Measurements from ENCODE around the gene SIK3.

Gene SIK3

DNA sequence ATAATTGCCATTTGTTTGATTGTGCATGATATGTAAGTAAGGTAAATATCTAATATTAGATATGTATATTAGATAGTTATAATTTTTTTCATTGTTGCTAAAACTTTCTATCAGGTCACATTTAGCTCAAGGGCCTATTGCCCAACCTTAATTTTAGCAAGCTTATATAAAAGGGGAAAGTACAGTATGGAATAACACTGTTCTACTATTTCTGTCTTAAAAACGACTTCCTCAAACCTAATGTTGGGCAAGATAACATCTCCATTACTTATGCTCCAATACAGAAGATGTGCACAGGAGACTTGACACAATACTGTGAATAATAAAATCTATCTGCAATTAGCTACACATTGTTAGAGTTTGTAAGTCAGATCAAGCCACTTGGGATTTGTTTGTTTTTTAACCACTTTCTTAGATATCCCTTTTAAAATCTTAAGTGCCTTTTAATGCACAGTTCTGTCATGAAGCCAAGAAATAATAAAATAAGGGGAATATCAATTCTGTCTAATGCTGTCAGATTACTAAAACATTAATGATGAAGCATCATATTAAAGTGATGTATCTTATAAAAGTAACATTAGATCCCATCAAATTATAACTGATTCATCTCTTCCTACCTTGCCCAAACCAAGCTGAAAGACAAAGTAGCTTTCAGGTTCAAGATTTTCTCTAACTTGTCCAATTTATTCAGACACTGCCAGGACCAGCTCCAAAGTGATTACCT, 98.1 kb downstream of the SIK3 start:
- H3K36me3 ChIP-seq (ENCODE audit: control insufficient read depth, insufficient read depth, low read length), result no peaks in the 10 kb centered on the region
- no peak overlapping the region for H3K9ac ChIP-seq (ENCODE audit: low read length)
- no peak overlapping the region for H3K27ac ChIP-seq (ENCODE audit: low read depth, low read length)

DNA sequence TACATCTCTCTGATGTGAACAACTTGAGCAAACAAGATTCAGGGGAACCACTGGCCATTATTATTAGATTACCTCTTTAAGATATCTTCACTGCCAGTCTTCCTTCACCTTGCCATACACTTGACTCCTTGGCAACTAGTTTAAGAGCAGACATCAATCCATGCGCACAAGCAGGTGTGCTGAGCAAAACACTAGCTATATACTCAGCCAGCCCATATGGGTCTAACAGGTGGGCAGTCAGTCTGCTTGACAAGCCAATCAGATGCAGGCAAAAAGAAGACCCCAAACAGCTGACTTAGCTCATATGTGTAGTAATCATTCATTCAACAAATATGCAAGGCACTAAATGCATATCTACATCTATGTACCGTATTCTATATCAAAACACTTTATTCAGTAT, 101.2 kb downstream of the SIK3 start:
- no peaks in the 10 kb centered on the region for H3K36me3 ChIP-seq (ENCODE audit: control insufficient read depth, insufficient read depth, low read length)
- H3K27me3 ChIP-seq (ENCODE audit: control insufficient read depth, insufficient read depth, low read length), result no peaks in the 10 kb centered on the region
- no peak overlapping the region for H3K9ac ChIP-seq (ENCODE audit: low read length)
- H3K4me3 ChIP-seq (ENCODE audit: low read depth, low read length), result no peak overlapping the region
- H3K9me3 ChIP-seq (ENCODE audit: control insufficient read depth, insufficient read depth, low read depth, low read length), result no peaks in the 10 kb centered on the region
- peaks cover 5% of the 10 kb centered on the region; the same call in 1 of the 2 replicates for H3K4me1 ChIP-seq (ENCODE audit: control insufficient read depth, insufficient read depth, low read length)
- H3K27ac ChIP-seq (ENCODE audit: low read depth, low read length), result no peak overlapping the region

More for the DNA sequence above, 98.1 kb downstream of the SIK3 start:
- Histone ChIP-seq H3K4me3 (ENCODE audit: low read depth, low read length) (no peak overlapping the region), H3K4me1 (ENCODE audit: control insufficient read depth, insufficient read depth, low read length) (no peaks in the 10 kb centered on the region), H3K27me3 (ENCODE audit: control insufficient read depth, insufficient read depth, low read length) (no peaks in the 10 kb centered on the region), H3K9me3 (ENCODE audit: control insufficient read depth, insufficient read depth, low read depth, low read length) (no peaks in the 10 kb centered on the region)

DNA sequence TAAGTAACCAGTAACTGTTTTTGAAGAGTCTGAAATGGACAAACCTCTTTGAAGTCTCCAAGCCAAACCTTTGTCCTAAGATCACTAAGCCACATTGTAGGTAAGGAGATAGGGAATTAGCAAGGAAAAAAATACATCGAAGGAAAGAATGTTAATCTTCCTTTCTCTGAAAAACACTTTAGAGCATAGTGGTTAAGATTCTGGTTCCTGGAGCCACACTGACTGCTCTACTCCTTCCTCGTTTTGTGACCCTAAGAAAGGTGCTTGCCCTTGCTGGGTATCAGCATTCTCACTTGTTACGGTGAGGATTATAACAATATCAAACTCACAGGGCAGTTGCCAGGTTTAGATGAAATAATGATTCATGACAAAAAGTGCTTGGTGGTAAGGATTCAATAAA, 104.0 kb downstream of the SIK3 start:
- H3K4me3 ChIP-seq (ENCODE audit: low read depth, low read length), result no peak overlapping the region
- H3K9me3 ChIP-seq (ENCODE audit: control insufficient read depth, insufficient read depth, low read depth, low read length), result no peaks in the 10 kb centered on the region
- no peaks in the 10 kb centered on the region for H3K27me3 ChIP-seq (ENCODE audit: control insufficient read depth, insufficient read depth, low read length)
- H3K36me3 ChIP-seq (ENCODE audit: control insufficient read depth, insufficient read depth, low read length), result no peaks in the 10 kb centered on the region
- H3K9ac ChIP-seq (ENCODE audit: low read length), result no peak overlapping the region
- H3K27ac ChIP-seq (ENCODE audit: low read depth, low read length), result no peak overlapping the region
- peaks cover 24% of the 10 kb centered on the region for H3K4me1 ChIP-seq (ENCODE audit: control insufficient read depth, insufficient read depth, low read length)

DNA sequence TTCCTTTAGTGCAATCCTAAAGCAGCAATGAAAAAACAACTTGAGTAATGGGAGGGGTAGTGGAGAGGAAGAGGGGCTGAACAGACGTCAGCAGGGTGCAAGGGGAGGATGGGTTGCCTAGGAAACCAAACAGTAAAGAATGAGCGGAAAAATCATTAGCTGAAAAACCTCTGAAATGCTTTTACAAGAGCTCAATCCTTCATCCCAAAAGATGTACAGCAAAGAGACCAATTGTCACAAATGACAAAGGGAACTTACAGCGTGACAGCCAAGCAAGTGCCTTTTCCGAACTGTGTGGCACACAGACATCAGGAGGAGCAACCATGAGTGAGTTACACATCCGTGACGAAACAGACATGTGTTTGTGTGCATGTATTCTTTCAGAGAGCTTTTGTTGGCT, 104.6 kb downstream of the SIK3 start:
- H3K9ac ChIP-seq (ENCODE audit: low read length), result no peak overlapping the region
- peaks cover 28% of the 10 kb centered on the region for H3K4me1 ChIP-seq (ENCODE audit: control insufficient read depth, insufficient read depth, low read length)
- no peaks in the 10 kb centered on the region for H3K27me3 ChIP-seq (ENCODE audit: control insufficient read depth, insufficient read depth, low read length)
- no peak overlapping the region for H3K4me3 ChIP-seq (ENCODE audit: low read depth, low read length)
- no peak overlapping the region for H3K27ac ChIP-seq (ENCODE audit: low read depth, low read length)
- no peaks in the 10 kb centered on the region for H3K9me3 ChIP-seq (ENCODE audit: control insufficient read depth, insufficient read depth, low read depth, low read length)
- H3K36me3 ChIP-seq (ENCODE audit: control insufficient read depth, insufficient read depth, low read length), result no peaks in the 10 kb centered on the region

DNA sequence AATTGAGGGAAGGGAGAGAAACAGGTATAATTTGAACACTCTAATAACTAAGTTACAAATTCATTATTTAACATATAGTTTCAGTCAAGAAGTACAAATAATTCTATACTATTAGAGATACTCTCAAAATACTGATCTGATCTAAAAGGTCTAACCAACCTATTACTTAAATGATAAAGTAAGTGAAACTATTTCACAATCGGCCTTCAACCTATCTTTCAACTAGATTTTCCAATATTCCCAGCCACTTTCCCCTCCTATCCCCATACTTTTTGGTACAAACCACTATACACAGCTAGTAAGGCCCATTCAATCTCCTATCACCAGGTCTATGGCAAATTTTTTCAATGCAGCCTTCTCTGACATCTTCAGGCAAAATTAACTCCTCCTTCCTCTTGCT, 106.7 kb downstream of the SIK3 start:
- Histone ChIP-seq H3K4me3 (ENCODE audit: low read depth, low read length) (no peak overlapping the region), H3K27ac (ENCODE audit: low read depth, low read length) (no peak overlapping the region), H3K27me3 (ENCODE audit: control insufficient read depth, insufficient read depth, low read length) (no peaks in the 10 kb centered on the region), H3K36me3 (ENCODE audit: control insufficient read depth, insufficient read depth, low read length) (no peaks in the 10 kb centered on the region), H3K9me3 (ENCODE audit: control insufficient read depth, insufficient read depth, low read depth, low read length) (no peaks in the 10 kb centered on the region), H3K4me1 (ENCODE audit: control insufficient read depth, insufficient read depth, low read length) (peaks cover 34% of the 10 kb centered on the region), H3K9ac (ENCODE audit: low read length) (no peak overlapping the region)

DNA sequence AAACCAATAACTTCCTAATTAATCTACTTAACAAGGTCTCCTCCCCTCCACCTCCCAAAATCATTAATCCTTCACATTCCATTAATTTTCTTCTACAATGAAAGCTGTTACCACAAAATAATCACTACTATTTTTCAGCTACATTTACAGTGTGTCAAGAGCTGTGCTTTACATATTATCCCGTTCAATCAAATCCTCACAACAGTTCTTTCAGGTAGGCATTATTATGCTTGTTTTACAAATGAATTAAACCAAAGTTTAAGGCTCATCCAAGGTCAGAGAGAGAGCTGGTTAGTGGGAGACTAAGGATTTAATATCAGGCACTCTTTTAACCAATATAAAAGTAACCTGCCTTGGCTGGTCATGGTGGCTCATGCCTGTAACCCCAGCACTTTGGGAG, 107.4 kb downstream of the SIK3 start:
- Histone ChIP-seq H3K36me3 (ENCODE audit: control insufficient read depth, insufficient read depth, low read length) (no peaks in the 10 kb centered on the region), H3K4me3 (ENCODE audit: low read depth, low read length) (no peak overlapping the region), H3K4me1 (ENCODE audit: control insufficient read depth, insufficient read depth, low read length) (peaks cover 38% of the 10 kb centered on the region), H3K27ac (ENCODE audit: low read depth, low read length) (no peak overlapping the region), H3K9ac (ENCODE audit: low read length) (no peak overlapping the region), H3K27me3 (ENCODE audit: control insufficient read depth, insufficient read depth, low read length) (no peaks in the 10 kb centered on the region), H3K9me3 (ENCODE audit: control insufficient read depth, insufficient read depth, low read depth, low read length) (no peaks in the 10 kb centered on the region)

DNA sequence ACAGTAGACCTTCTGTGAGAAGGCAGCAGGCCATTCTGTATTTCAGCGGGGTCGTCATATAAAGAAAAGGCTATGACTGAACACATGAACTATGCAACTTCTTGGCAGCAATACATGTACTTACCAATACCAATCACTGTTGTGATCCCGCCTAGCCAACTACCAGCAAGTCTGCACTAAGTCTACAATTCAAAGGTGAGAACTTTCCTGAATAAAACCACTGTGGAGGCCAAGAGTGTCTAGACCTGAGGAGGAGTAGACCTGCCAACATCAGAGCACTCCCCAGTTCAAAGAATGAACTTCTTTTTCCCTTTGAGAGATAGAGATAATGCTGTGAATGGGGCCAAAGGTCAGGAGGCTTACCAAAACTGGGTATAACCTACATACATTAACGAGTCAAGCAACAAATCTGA, 108.2 kb downstream of the SIK3 start:
- no peak overlapping the region for H3K4me3 ChIP-seq (ENCODE audit: low read depth, low read length)
- peaks cover 38% of the 10 kb centered on the region for H3K4me1 ChIP-seq (ENCODE audit: control insufficient read depth, insufficient read depth, low read length)
- H3K9me3 ChIP-seq (ENCODE audit: control insufficient read depth, insufficient read depth, low read depth, low read length), result no peaks in the 10 kb centered on the region
- H3K36me3 ChIP-seq (ENCODE audit: control insufficient read depth, insufficient read depth, low read length), result no peaks in the 10 kb centered on the region
- H3K27me3 ChIP-seq (ENCODE audit: control insufficient read depth, insufficient read depth, low read length), result no peaks in the 10 kb centered on the region
- no peak overlapping the region for H3K27ac ChIP-seq (ENCODE audit: low read depth, low read length)
- H3K9ac ChIP-seq (ENCODE audit: low read length), result no peak overlapping the region

DNA sequence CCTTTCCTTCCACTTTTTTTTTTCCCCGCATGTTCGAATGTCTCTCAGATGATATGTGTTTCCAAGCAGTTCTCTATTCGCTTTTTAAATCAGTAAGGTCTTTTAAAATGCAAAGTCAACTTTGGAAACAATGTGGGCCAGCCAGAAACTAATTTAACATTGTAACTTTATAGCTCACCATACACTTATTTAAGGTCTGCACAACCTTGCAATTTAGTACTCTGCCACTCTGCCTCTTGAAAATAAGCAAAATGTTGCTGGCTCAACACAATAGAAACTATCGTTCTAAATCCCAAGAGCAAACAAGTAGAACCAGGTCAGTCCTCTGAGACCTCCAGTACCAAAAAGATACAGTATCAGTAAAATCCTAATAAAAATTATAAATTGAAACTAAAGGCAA, 109.0 kb downstream of the SIK3 start:
- H3K4me1 ChIP-seq (ENCODE audit: control insufficient read depth, insufficient read depth, low read length), result peaks cover 38% of the 10 kb centered on the region
- no peaks in the 10 kb centered on the region for H3K36me3 ChIP-seq (ENCODE audit: control insufficient read depth, insufficient read depth, low read length)
- H3K4me3 ChIP-seq (ENCODE audit: low read depth, low read length), result no peak overlapping the region
- no peaks in the 10 kb centered on the region for H3K9me3 ChIP-seq (ENCODE audit: control insufficient read depth, insufficient read depth, low read depth, low read length)
- H3K27me3 ChIP-seq (ENCODE audit: control insufficient read depth, insufficient read depth, low read length), result no peaks in the 10 kb centered on the region
- H3K27ac ChIP-seq (ENCODE audit: low read depth, low read length), result no peak overlapping the region
- H3K9ac ChIP-seq (ENCODE audit: low read length), result no peak overlapping the region

DNA sequence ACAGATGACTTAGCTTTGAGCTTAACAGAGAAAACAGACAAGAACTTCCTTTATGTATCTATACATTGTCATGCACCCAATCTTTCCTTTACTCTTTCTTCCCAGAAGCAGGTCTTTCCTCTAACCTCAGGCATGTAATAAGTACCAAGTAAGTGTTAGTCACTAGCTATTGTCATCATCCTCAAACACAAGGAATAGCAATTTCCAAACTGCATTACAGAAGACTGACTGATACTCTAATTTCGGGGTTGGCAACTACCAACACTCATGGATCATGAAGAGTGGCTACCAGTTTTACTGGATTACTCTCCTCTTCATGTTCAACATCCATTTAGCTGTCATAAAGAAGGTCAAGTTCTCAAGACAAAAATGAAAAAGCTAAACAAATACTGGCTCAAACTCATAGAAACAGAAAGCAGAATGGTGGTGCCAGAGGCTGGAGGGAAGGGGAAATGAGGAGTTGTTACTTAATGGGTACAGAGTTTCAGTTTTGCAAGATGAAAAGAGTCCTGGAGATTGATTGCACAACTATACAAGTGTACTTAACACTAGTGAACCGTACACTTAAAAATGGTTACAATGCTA, 111.6 kb downstream of the SIK3 start:
- Histone ChIP-seq H3K27me3 (ENCODE audit: control insufficient read depth, insufficient read depth, low read length) (no peaks in the 10 kb centered on the region), H3K4me3 (ENCODE audit: low read depth, low read length) (no peak overlapping the region), H3K27ac (ENCODE audit: low read depth, low read length) (no peak overlapping the region), H3K9me3 (ENCODE audit: control insufficient read depth, insufficient read depth, low read depth, low read length) (no peaks in the 10 kb centered on the region), H3K36me3 (ENCODE audit: control insufficient read depth, insufficient read depth, low read length) (no peaks in the 10 kb centered on the region), H3K4me1 (ENCODE audit: control insufficient read depth, insufficient read depth, low read length) (peaks cover 33% of the 10 kb centered on the region), H3K9ac (ENCODE audit: low read length) (no peak overlapping the region)

DNA sequence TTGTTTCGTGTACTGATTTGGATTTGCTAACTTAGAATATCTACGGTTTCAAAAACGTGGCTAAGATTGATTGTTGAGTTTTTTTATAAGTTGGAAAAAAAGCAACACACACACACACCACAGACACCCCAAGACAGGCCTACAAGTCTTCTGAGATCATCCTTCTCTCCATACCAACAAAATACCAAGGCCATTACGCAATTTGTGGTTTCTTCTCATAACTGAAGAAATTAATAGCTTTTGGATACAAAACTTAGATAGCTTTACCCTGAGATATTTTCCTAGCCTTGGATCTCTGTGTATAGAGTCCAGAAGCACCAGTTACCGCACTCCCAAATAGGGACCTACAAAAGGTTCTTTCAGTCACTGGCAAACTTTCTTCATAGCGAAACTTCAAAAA, 113.6 kb downstream of the SIK3 start:
- Histone ChIP-seq H3K27ac (ENCODE audit: low read depth, low read length) (no peak overlapping the region), H3K9me3 (ENCODE audit: control insufficient read depth, insufficient read depth, low read depth, low read length) (no peaks in the 10 kb centered on the region), H3K27me3 (ENCODE audit: control insufficient read depth, insufficient read depth, low read length) (no peaks in the 10 kb centered on the region), H3K36me3 (ENCODE audit: control insufficient read depth, insufficient read depth, low read length) (no peaks in the 10 kb centered on the region), H3K9ac (ENCODE audit: low read length) (no peak overlapping the region), H3K4me3 (ENCODE audit: low read depth, low read length) (no peak overlapping the region), H3K4me1 (ENCODE audit: control insufficient read depth, insufficient read depth, low read length) (peaks cover 17% of the 10 kb centered on the region; the same call in 1 of the 2 replicates)

DNA sequence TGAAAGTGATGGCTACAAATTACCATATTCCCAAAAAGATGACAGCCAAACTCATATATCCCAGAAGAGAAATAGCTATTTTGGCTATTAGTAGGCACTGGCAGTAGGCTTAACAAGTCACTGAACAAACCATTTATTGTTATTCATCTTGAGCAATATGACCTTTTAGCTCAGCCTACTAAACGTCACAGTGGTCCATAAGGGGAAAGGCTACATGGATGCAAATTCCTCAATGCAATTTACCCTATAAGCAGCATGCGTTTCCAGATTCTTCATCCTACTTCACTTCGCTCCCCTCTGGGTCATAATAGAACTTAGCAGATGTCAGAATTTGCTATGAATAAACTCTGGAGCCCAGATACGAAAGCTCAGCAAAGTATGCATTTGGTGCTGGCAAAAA, 114.0 kb downstream of the SIK3 start:
- Histone ChIP-seq H3K27me3 (ENCODE audit: control insufficient read depth, insufficient read depth, low read length) (no peaks in the 10 kb centered on the region), H3K36me3 (ENCODE audit: control insufficient read depth, insufficient read depth, low read length) (no peaks in the 10 kb centered on the region), H3K4me1 (ENCODE audit: control insufficient read depth, insufficient read depth, low read length) (peaks cover 14% of the 10 kb centered on the region; the same call in 1 of the 2 replicates), H3K27ac (ENCODE audit: low read depth, low read length) (no peak overlapping the region), H3K9ac (ENCODE audit: low read length) (no peak overlapping the region), H3K9me3 (ENCODE audit: control insufficient read depth, insufficient read depth, low read depth, low read length) (no peaks in the 10 kb centered on the region), H3K4me3 (ENCODE audit: low read depth, low read length) (no peak overlapping the region)
